ENCODE data around the gene KCNH6.

DNA sequence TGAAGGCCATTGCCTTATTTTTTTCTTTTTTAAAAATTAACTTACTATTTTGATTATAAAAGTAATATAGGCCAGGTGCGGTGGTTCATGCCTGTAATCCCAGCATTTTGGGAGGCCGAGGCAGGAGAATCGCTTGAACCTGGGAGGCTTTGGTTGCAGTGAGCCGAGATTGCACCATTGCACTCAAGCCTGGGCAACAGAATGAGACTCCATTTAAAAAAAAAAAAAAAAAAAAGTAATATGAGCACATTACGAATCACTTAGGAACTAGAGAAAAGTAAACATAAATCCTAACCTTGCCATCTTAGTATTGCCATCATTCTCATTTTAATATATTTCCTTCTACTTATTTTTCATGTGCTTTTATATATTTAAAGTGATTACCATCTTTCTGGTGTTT, 64.6 kb downstream of the KCNH6 start:
- TF ChIP-seq, protein P1, sequence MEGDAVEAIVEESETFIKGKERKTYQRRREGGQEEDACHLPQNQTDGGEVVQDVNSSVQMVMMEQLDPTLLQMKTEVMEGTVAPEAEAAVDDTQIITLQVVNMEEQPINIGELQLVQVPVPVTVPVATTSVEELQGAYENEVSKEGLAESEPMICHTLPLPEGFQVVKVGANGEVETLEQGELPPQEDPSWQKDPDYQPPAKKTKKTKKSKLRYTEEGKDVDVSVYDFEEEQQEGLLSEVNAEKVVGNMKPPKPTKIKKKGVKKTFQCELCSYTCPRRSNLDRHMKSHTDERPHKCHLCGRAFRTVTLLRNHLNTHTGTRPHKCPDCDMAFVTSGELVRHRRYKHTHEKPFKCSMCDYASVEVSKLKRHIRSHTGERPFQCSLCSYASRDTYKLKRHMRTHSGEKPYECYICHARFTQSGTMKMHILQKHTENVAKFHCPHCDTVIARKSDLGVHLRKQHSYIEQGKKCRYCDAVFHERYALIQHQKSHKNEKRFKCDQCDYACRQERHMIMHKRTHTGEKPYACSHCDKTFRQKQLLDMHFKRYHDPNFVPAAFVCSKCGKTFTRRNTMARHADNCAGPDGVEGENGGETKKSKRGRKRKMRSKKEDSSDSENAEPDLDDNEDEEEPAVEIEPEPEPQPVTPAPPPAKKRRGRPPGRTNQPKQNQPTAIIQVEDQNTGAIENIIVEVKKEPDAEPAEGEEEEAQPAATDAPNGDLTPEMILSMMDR (IDR thresholded peaks at IDR 0.05) = no peak
- TF ChIP-seq POLR2A (IDR thresholded peaks at IDR 0.05) = no peak
